SK-N-DZ (cell line): ENCODE results near the gene LCE2B.

Experiments used
- DNase-seq: peaks from one replicate; pipeline ENCODE4 v3.0.0-alpha.2; 2015; ENCODE audit warnings: low spot score

The LCE2B gene

DNA sequence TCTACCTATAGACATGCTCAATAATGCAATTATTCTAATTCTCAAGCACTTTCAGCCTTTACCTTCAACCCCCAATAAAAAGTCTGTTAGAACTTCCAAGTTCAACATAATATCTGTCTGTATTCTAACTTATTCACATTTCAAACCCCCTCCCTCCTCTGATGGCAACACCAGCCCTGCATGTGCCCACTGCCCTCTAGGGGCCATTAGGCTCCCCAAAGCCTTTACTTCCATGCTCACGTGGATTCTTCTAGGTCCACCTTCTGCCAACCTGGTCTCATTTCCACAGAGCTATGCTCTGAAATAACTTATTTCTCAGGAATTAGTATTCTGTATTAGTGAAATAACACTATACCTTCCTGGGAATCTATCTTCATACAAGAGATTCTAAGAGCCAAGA lies 49.7 kb downstream of the LCE2B start:
- no peak for DNase-seq
